Activated CD4-positive, alpha-beta T cell treated with anti-CD3 and anti-CD28 coated beads for 1 hour (primary cell): ENCODE measurements around the gene PTPN1.
A peak's percentile ranks its signal among the peaks of the same experiment; 100 is the strongest.
"Not testable (repeated sequence)": the region's sequence is repeated elsewhere in the genome, so short reads cannot be mapped to it uniquely, and the experiment has no call there.

Source experiments
- DNase-seq: peaks from one replicate; pipeline ENCODE4 v3.0.0-alpha.2; 2020

PTPN1 gene

GRCh38 chr20:50509923-50510705 lies at the start of gene PTPN1:
TSS of gene PTPN1 (plus strand) at chr20:50510383. CDS start at chr20:50510528, 145 bp downstream.
- DNase-seq: peak; percentile 98

- DNase-seq: peak; percentile 63
These were observed 49.4 kb upstream of the PTPN1 start for GRCh38 chr20:50460608-50461267.

- no peak for DNase-seq
These were observed 48.0 kb upstream of the PTPN1 start for GRCh38 chr20:50462093-50462690.

GRCh38 chr20:50464026-50464724 lies 46.0 kb upstream of the PTPN1 start:
- peak; percentile 48 for DNase-seq

- DNase-seq: no peak
These were observed 45.2 kb upstream of the PTPN1 start for GRCh38 chr20:50464725-50465650.

- DNase-seq: no peak
These were observed 43.0 kb upstream of the PTPN1 start for GRCh38 chr20:50467174-50467573.

- no peak for DNase-seq
These were observed 42.3 kb upstream of the PTPN1 start for GRCh38 chr20:50467718-50468356.

GRCh38 chr20:50468378-50468798 lies 41.8 kb upstream of the PTPN1 start:
- DNase-seq: no peak

- no peak for DNase-seq
These were observed 40.9 kb upstream of the PTPN1 start for GRCh38 chr20:50469176-50469723.

- no peak for DNase-seq
These were observed 40.4 kb upstream of the PTPN1 start for GRCh38 chr20:50469796-50470195.

- no peak for DNase-seq
These were observed 39.8 kb upstream of the PTPN1 start for GRCh38 chr20:50470264-50470858.

GRCh38 chr20:50471231-50471630 lies 39.0 kb upstream of the PTPN1 start:
- no peak for DNase-seq

- DNase-seq: no peak
These were observed 37.2 kb upstream of the PTPN1 start for GRCh38 chr20:50472693-50473664.

- DNase-seq: not testable (repeated sequence)
These were observed 35.8 kb upstream of the PTPN1 start for GRCh38 chr20:50474356-50474755.

GRCh38 chr20:50475681-50476292 lies 34.4 kb upstream of the PTPN1 start:
- no peak for DNase-seq

GRCh38 chr20:50477239-50477872 lies 32.8 kb upstream of the PTPN1 start:
- DNase-seq: no peak

- DNase-seq: peak; percentile 61
These were observed 31.8 kb upstream of the PTPN1 start for GRCh38 chr20:50478162-50478990.

GRCh38 chr20:50481741-50482140 lies 28.4 kb upstream of the PTPN1 start:
- DNase-seq: no peak
